Mucosa of stomach (tissue), 1 donor: ENCODE measurements around the gene MFN2.

Experiments
- H3K27me3 ChIP-seq: one replicate; pipeline ENCODE4 v1.7.0; 2013; ENCODE audit warnings: mild to moderate bottlenecking, low read length; ENCODE audit not compliant: control insufficient read depth, insufficient read depth
- H3K36me3 ChIP-seq: one replicate; pipeline ENCODE4 v1.7.0; 2013; ENCODE audit warnings: low read length; ENCODE audit not compliant: control insufficient read depth, insufficient read depth
- H3K4me1 ChIP-seq: one replicate; pipeline ENCODE4 v1.7.0; 2013; ENCODE audit warnings: mild to moderate bottlenecking, low read length; ENCODE audit not compliant: control insufficient read depth, insufficient read depth
- H3K4me3 ChIP-seq: one replicate; pipeline ENCODE4 v1.7.0; 2013; ENCODE audit warnings: low read length
- H3K9ac ChIP-seq: one replicate; pipeline ENCODE4 v1.7.0; 2013; ENCODE audit warnings: mild to moderate bottlenecking, low read length, moderate library complexity
- H3K9me3 ChIP-seq: one replicate; pipeline ENCODE4 v1.7.0; 2013; ENCODE audit warnings: mild to moderate bottlenecking, low read length, moderate library complexity; ENCODE audit not compliant: control insufficient read depth
- donor health status: Pancreatic carcinoma.

Gene MFN2

DNA sequence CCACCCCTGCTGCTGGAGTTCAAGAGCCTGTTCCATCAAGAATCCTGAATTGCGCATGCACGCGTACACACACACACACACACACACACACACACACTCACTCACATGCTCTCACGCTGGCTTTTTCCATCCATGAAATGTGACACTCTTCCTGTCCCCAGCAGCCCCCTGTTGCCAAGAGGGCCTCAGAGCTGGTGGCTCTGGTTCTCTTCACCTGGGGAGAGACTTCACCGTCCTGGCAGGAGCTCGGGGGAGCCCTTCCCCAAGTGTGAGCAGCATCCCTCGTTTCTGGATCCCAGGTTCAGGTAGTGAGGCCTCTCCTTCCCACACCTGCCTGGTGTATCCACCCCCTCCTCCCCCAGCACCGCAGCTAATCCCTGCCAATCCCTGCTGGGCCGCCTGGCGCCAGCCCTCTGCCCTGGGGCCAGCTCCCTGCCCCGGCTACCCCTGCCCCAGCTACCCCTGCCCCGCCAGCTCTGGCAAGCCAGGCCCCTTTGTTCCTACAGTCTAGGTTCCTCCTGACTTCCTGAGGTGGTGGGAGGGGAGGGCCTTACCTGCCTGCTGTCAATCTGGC, 35.8 kb upstream of the MFN2 start:
- no peaks in the 10 kb centered on the region for H3K27me3 ChIP-seq
- H3K4me3 ChIP-seq, result no peak overlapping the region
- H3K9me3 ChIP-seq, result no peaks in the 10 kb centered on the region
- H3K36me3 ChIP-seq, result no peaks in the 10 kb centered on the region
- peaks cover 5% of the 10 kb centered on the region for H3K4me1 ChIP-seq
- no peak overlapping the region for H3K9ac ChIP-seq

- Histone ChIP-seq H3K4me3 (no peak overlapping the region), H3K36me3 (peaks cover 6% of the 10 kb centered on the region), H3K9ac (no peak overlapping the region), H3K4me1 (no peaks in the 10 kb centered on the region), H3K9me3 (no peaks in the 10 kb centered on the region), H3K27me3 (no peaks in the 10 kb centered on the region)
These were observed 33.6 kb upstream of the MFN2 start for GRCh38 chr1:11946647-11947046.

GRCh38 chr1:11948822-11949458, 31.3 kb upstream of the MFN2 start:
- Histone ChIP-seq H3K4me3 (no peak overlapping the region), H3K36me3 (peaks cover 6% of the 10 kb centered on the region), H3K4me1 (no peaks in the 10 kb centered on the region), H3K9ac (no peak overlapping the region), H3K9me3 (no peaks in the 10 kb centered on the region), H3K27me3 (no peaks in the 10 kb centered on the region)

- no peaks in the 10 kb centered on the region for H3K27me3 ChIP-seq
- H3K4me3 ChIP-seq, result no peak overlapping the region
- no peaks in the 10 kb centered on the region for H3K9me3 ChIP-seq
- H3K4me1 ChIP-seq, result no peaks in the 10 kb centered on the region
- H3K9ac ChIP-seq, result no peak overlapping the region
- peaks cover 6% of the 10 kb centered on the region for H3K36me3 ChIP-seq
These were observed 28.3 kb upstream of the MFN2 start for GRCh38 chr1:11951901-11952300.

GRCh38 chr1:11952455-11953109, 27.7 kb upstream of the MFN2 start:
- no peaks in the 10 kb centered on the region for H3K27me3 ChIP-seq
- H3K4me1 ChIP-seq, result no peaks in the 10 kb centered on the region
- no peak overlapping the region for H3K9ac ChIP-seq
- H3K36me3 ChIP-seq, result peaks cover 6% of the 10 kb centered on the region
- H3K4me3 ChIP-seq, result no peak overlapping the region
- H3K9me3 ChIP-seq, result no peaks in the 10 kb centered on the region

- peaks cover 2% of the 10 kb centered on the region for H3K36me3 ChIP-seq
- no peaks in the 10 kb centered on the region for H3K9me3 ChIP-seq
- H3K4me3 ChIP-seq, result no peak overlapping the region
- H3K4me1 ChIP-seq, result no peaks in the 10 kb centered on the region
- H3K27me3 ChIP-seq, result no peaks in the 10 kb centered on the region
- no peak overlapping the region for H3K9ac ChIP-seq
These were observed 25.0 kb upstream of the MFN2 start for GRCh38 chr1:11955221-11955620.

- no peaks in the 10 kb centered on the region for H3K4me1 ChIP-seq
- no peaks in the 10 kb centered on the region for H3K9me3 ChIP-seq
- no peak overlapping the region for H3K4me3 ChIP-seq
- no peaks in the 10 kb centered on the region for H3K27me3 ChIP-seq
- no peaks in the 10 kb centered on the region for H3K36me3 ChIP-seq
- H3K9ac ChIP-seq, result no peak overlapping the region
These were observed 22.8 kb upstream of the MFN2 start for GRCh38 chr1:11957398-11957797.

DNA sequence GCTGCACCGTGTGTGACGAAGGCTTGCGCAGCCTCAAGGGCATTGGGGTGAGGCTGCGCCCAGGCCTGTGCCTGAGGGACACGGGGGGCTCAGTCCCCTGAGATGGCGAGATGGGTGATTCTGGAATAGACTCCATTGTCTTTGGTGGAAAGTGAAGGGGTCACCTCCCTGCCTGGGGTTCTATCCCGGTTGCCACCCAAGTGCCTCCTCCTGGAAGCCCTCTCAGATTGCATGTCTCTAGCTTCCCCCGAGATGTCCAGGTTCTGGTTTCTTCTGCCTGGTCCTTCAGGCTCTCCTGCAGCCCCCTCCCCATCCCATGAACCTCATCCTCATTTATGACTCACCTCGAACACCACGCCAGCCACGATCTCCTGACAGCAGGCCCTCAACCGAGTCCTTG, 22.3 kb upstream of the MFN2 start:
- no peaks in the 10 kb centered on the region for H3K9me3 ChIP-seq
- no peaks in the 10 kb centered on the region for H3K4me1 ChIP-seq
- no peak overlapping the region for H3K4me3 ChIP-seq
- H3K27me3 ChIP-seq, result no peaks in the 10 kb centered on the region
- no peaks in the 10 kb centered on the region for H3K36me3 ChIP-seq
- H3K9ac ChIP-seq, result no peak overlapping the region

- Histone ChIP-seq H3K27me3 (no peaks in the 10 kb centered on the region), H3K36me3 (no peaks in the 10 kb centered on the region), H3K9ac (no peak overlapping the region), H3K4me3 (no peak overlapping the region), H3K9me3 (no peaks in the 10 kb centered on the region), H3K4me1 (no peaks in the 10 kb centered on the region)
These were observed 20.0 kb upstream of the MFN2 start for GRCh38 chr1:11960276-11960675.

- no peaks in the 10 kb centered on the region for H3K4me1 ChIP-seq
- no peaks in the 10 kb centered on the region for H3K27me3 ChIP-seq
- no peaks in the 10 kb centered on the region for H3K36me3 ChIP-seq
- no peak overlapping the region for H3K4me3 ChIP-seq
- H3K9me3 ChIP-seq, result no peaks in the 10 kb centered on the region
- H3K9ac ChIP-seq, result no peak overlapping the region
These were observed 19.5 kb upstream of the MFN2 start for GRCh38 chr1:11960715-11961114.

- H3K4me1 ChIP-seq, result no peaks in the 10 kb centered on the region
- H3K9ac ChIP-seq, result no peak overlapping the region
- H3K36me3 ChIP-seq, result no peaks in the 10 kb centered on the region
- H3K4me3 ChIP-seq, result no peak overlapping the region
- no peaks in the 10 kb centered on the region for H3K9me3 ChIP-seq
- no peaks in the 10 kb centered on the region for H3K27me3 ChIP-seq
These were observed 19.0 kb upstream of the MFN2 start for GRCh38 chr1:11961230-11961629.

DNA sequence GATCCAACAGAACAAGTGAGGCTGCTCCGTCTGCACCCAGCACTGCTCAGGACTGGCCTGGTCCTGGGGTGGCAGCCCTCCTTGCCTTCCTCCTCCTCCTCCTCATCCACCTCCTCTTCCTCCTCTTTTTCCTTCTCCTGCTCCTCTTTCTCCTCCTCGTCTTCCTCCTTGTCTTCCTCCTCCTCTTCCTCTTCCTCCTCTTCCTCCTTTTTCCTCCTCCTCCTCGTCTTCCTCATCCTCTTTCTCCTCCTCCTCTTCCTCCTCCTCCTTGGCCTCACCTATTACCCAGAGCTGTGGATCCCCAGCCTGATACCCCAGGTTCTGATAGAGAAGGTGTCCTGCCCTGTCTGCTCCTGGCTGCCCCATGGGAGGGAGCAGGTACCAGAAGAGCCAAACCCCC, 16.6 kb upstream of the MFN2 start:
- Histone ChIP-seq H3K36me3 (no peaks in the 10 kb centered on the region), H3K9ac (no peak overlapping the region), H3K4me3 (no peak overlapping the region), H3K9me3 (no peaks in the 10 kb centered on the region), H3K4me1 (peaks cover 4% of the 10 kb centered on the region), H3K27me3 (no peaks in the 10 kb centered on the region)
